HepG2 (cell line): ENCODE measurements around the gene NOC2L. TPM values are rescaled to one million over a fixed set of nuclear protein-coding genes. Genes with fewer than 3 reads are reported as not detected.

Source experiments
- CBX5 ChIP-seq: sonication (generic); formaldehyde crosslinking; IDR thresholded peaks from 2 replicates; pipeline ENCODE4 v1.4.0; 2020; ENCODE audit warnings: missing genetic modification reagents, borderline replicate concordance
- CHD2 ChIP-seq: IDR thresholded peaks from 2 replicates; pipeline ENCODE4 v1.6.1; 2011; ENCODE audit warnings: low read depth, low read length, improper control_type of control experiment
- ELF1 ChIP-seq: sonication (generic); formaldehyde crosslinking; IDR thresholded peaks from 2 replicates; pipeline ENCODE4 v1.4.0; 2020; ENCODE audit warnings: missing genetic modification reagents
- HNF4G ChIP-seq, 2 experiments: sonication (generic) in 1 of 2; formaldehyde crosslinking in 1 of 2; IDR thresholded peaks; 2 replicates each; pipeline versions ENCODE4 v1.4.0 to v1.6.1; 2011 to 2020; ENCODE audit warnings: borderline replicate concordance in 2 of 2, low read depth in 2 of 2, mild to moderate bottlenecking in 2 of 2, low read length in 1 of 2, missing genetic modification reagents in 1 of 2, moderate library complexity in 1 of 2
- JUN ChIP-seq: sonication (generic); formaldehyde crosslinking; IDR thresholded peaks from 2 replicates; pipeline ENCODE4 v1.4.0; 2020; ENCODE audit warnings: mild to moderate bottlenecking, missing genetic modification reagents
- KDM6A ChIP-seq: IDR thresholded peaks from 2 replicates; pipeline ENCODE4 v1.6.1; 2016; ENCODE audit warnings: low read depth
- KLF12 ChIP-seq: sonication (generic); formaldehyde crosslinking; IDR thresholded peaks from 2 replicates; pipeline ENCODE4 v1.4.0; 2020; ENCODE audit warnings: missing genetic modification reagents, borderline replicate concordance
- MAFK ChIP-seq, 2 experiments: IDR thresholded peaks in 1 of 2; conservative IDR thresholded peaks in 1 of 2; 2 replicates each; pipeline ENCODE4 v1.6.1; 2011; ENCODE audit warnings: improper control_type of control experiment in 2 of 2, low read length in 2 of 2
- NCOR1 ChIP-seq: fragments of 200-600 bp; sonication (generic); IDR thresholded peaks from 2 replicates; pipeline ENCODE4 v1.7.0; 2017; ENCODE audit warnings: antibody characterized with exemption, low read length, borderline replicate concordance
- RBAK ChIP-seq: sonication (generic); formaldehyde crosslinking; IDR thresholded peaks from 2 replicates; pipeline ENCODE4 v1.5.1; 2020; ENCODE audit warnings: mild to moderate bottlenecking, missing genetic modification reagents
- SYNCRIP ChIP-seq: fragments of 200-400 bp; formaldehyde crosslinking; IDR thresholded peaks from 2 replicates; pipeline ENCODE4 v1.6.1; 2018; ENCODE audit warnings: mild to moderate bottlenecking, low read depth, low read length; ENCODE audit not compliant: insufficient read depth
- ZBTB20 ChIP-seq: sonication (generic); formaldehyde crosslinking; IDR thresholded peaks from 2 replicates; pipeline ENCODE4 v1.8.1; 2023; ENCODE audit warnings: missing genetic modification reagents, low read depth, mild to moderate bottlenecking, borderline replicate concordance
- ZC3H13 ChIP-seq: sonication (generic); formaldehyde crosslinking; IDR thresholded peaks from 2 replicates; pipeline ENCODE4 v1.8.1; 2023; ENCODE audit warnings: mild to moderate bottlenecking, missing genetic modification reagents, moderate library complexity
- ZNF274 ChIP-seq: sonication (generic); formaldehyde crosslinking; IDR thresholded peaks from 2 replicates; pipeline ENCODE4 v1.5.1; 2020; ENCODE audit warnings: mild to moderate bottlenecking, missing genetic modification reagents
- ZNF34 ChIP-seq: sonication (generic); formaldehyde crosslinking; IDR thresholded peaks from 2 replicates; pipeline ENCODE4 v1.4.0; 2020; ENCODE audit warnings: mild to moderate bottlenecking, missing genetic modification reagents, borderline replicate concordance
- ZNF589 ChIP-seq: sonication (generic); formaldehyde crosslinking; conservative IDR thresholded peaks from 2 replicates; pipeline ENCODE4 v1.8.0; 2022; ENCODE audit warnings: mild to moderate bottlenecking, moderate library complexity, missing genetic modification reagents
- ZNF616 ChIP-seq: sonication (generic); formaldehyde crosslinking; IDR thresholded peaks from 2 replicates; pipeline ENCODE4 v1.5.0; 2020; ENCODE audit warnings: low read depth, mild to moderate bottlenecking, missing genetic modification reagents
- polyA plus RNA-seq, 8 experiments: library from polyadenylated mRNA; depleted of rRNA in 3 of 8; stranded (reverse) in 7 of 8; unstranded in 1 of 8; fragments of >200 nt; fragmentation: Illumina TruSeq in 4 of 8; extraction: Trizol in 4 of 8; gene quantifications; 2 replicates each; pipeline versions ENCODE4 v1.2.1 to v1.2.3, GENCODE V29; 2011 to 2016; ENCODE audit warnings: low read depth in 4 of 8, missing spikeins in 1 of 8, mixed read lengths in 1 of 8; ENCODE audit not compliant: insufficient read depth in 1 of 8
- total RNA-seq, 5 experiments: library from RNA; depleted of rRNA; stranded (reverse); fragments of >200 nt; fragmentation: Illumina TruSeq; extraction: Trizol; gene quantifications; 2 replicates each; pipeline ENCODE4 v1.2.3, GENCODE V29; 2016; ENCODE audit warnings: low read depth in 1 of 5
- TF ChIP-seq, protein P1 (sequence below): IDR thresholded peaks from 2 replicates; pipeline ENCODE4 v1.6.1; 2016; ENCODE audit warnings: low read depth
- TF ChIP-seq, protein P2 (sequence below): sonication (generic); formaldehyde crosslinking; IDR thresholded peaks from 2 replicates; pipeline ENCODE4 v1.4.0; 2020; ENCODE audit warnings: missing genetic modification reagents
- TF ChIP-seq, protein P3 (sequence below): sonication (generic); formaldehyde crosslinking; conservative IDR thresholded peaks from 2 replicates; pipeline ENCODE4 v1.8.0; 2022; ENCODE audit warnings: missing genetic modification reagents

NOC2L gene
- total and polyA plus RNA-seq, 2 of the 13 experiments (the other 11 are each of a cell fraction or from before 2014, with no cell fraction given), result 32.0 to 103 TPM

DNA sequence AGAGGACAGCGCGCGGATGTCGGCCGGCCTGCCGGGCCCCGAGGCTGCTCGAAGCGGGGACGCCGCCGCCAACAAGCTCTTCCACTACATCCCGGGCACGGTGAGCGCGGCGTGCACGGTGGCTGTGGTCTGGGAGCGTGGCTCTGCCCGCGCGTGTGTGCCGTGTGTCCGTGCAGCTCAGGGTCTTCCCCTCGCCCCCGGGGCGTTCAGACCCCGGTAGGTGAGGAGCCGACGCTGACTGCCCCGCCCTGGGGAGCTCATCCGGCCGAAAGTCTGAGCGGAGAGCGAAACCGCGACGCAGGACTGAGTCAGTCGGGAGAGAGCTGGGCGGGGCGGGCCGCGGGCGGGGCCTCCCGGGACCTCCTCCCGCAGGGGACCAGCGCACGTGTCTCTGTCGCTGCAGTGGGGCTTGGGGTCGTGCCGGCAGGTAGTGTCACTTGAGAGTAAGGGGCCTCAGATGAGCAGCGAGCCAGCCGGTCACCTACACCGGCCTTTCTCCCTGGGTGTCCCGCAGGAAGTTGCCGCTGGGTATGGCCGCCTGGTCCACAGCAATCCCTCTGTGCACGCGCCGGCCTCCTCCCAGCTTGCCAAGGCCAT is 7.7 kb upstream of the NOC2L start (continued):
- TF ChIP-seq ZNF274 (CRISPR knock-in tag) (0 out of 2 replicates have a peak, but pooled peaks have one; percentile 57), CBX5 (CRISPR knock-in tag) (no peak), JUN (CRISPR knock-in tag) (no peak), KDM6A (CRISPR knock-in tag) (no peak), MAFK (conservative IDR thresholded peaks at IDR 0.05 in 1 of 2, IDR thresholded peaks at IDR 0.05 in 1 of 2; ENCODE audit: low read length in 2 of 2) (no peak), NCOR1 (no peak), HNF4G (IDR thresholded peaks at IDR 0.05; ENCODE audit: borderline replicate concordance, low read depth, low read length) (no peak), HNF4G (CRISPR knock-in tag; IDR thresholded peaks at IDR 0.05; ENCODE audit: borderline replicate concordance, low read depth) (0 out of 2 replicates have a peak, but pooled peaks have one; percentile 30), SYNCRIP (no peak), ZBTB20 (CRISPR knock-in tag) (peak; percentile 43; the same call in 1 of the 2 replicates), ZNF616 (CRISPR knock-in tag) (no peak), ELF1 (CRISPR knock-in tag) (no peak), ZNF34 (CRISPR knock-in tag) (0 out of 2 replicates have a peak, but pooled peaks have one; percentile 37), KLF12 (CRISPR knock-in tag) (0 out of 2 replicates have a peak, but pooled peaks have one; percentile 39), ZNF589 (CRISPR knock-in tag) (0 out of 2 replicates have a peak, but pooled peaks have one; percentile 36), RBAK (CRISPR knock-in tag) (no peak), ZC3H13 (0 out of 2 replicates have a peak, but pooled peaks have one; percentile 63), CHD2 (no peak)
- TF ChIP-seq, protein P1, sequence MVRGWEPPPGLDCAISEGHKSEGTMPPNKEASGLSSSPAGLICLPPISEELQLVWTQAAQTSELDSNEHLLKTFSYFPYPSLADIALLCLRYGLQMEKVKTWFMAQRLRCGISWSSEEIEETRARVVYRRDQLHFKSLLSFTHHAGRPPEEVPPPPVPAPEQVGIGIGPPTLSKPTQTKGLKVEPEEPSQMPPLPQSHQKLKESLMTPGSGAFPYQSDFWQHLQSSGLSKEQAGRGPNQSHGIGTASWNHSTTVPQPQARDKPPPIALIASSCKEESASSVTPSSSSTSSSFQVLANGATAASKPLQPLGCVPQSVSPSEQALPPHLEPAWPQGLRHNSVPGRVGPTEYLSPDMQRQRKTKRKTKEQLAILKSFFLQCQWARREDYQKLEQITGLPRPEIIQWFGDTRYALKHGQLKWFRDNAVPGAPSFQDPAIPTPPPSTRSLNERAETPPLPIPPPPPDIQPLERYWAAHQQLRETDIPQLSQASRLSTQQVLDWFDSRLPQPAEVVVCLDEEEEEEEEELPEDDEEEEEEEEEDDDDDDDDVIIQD (CRISPR knock-in tag), result no peak
- TF ChIP-seq, protein P2, sequence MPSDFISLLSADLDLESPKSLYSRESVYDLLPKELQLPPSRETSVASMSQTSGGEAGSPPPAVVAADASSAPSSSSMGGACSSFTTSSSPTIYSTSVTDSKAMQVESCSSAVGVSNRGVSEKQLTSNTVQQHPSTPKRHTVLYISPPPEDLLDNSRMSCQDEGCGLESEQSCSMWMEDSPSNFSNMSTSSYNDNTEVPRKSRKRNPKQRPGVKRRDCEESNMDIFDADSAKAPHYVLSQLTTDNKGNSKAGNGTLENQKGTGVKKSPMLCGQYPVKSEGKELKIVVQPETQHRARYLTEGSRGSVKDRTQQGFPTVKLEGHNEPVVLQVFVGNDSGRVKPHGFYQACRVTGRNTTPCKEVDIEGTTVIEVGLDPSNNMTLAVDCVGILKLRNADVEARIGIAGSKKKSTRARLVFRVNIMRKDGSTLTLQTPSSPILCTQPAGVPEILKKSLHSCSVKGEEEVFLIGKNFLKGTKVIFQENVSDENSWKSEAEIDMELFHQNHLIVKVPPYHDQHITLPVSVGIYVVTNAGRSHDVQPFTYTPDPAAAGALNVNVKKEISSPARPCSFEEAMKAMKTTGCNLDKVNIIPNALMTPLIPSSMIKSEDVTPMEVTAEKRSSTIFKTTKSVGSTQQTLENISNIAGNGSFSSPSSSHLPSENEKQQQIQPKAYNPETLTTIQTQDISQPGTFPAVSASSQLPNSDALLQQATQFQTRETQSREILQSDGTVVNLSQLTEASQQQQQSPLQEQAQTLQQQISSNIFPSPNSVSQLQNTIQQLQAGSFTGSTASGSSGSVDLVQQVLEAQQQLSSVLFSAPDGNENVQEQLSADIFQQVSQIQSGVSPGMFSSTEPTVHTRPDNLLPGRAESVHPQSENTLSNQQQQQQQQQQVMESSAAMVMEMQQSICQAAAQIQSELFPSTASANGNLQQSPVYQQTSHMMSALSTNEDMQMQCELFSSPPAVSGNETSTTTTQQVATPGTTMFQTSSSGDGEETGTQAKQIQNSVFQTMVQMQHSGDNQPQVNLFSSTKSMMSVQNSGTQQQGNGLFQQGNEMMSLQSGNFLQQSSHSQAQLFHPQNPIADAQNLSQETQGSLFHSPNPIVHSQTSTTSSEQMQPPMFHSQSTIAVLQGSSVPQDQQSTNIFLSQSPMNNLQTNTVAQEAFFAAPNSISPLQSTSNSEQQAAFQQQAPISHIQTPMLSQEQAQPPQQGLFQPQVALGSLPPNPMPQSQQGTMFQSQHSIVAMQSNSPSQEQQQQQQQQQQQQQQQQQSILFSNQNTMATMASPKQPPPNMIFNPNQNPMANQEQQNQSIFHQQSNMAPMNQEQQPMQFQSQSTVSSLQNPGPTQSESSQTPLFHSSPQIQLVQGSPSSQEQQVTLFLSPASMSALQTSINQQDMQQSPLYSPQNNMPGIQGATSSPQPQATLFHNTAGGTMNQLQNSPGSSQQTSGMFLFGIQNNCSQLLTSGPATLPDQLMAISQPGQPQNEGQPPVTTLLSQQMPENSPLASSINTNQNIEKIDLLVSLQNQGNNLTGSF (CRISPR knock-in tag), result peak; percentile 45; the same call in 1 of the 2 replicates
- TF ChIP-seq, protein P3, sequence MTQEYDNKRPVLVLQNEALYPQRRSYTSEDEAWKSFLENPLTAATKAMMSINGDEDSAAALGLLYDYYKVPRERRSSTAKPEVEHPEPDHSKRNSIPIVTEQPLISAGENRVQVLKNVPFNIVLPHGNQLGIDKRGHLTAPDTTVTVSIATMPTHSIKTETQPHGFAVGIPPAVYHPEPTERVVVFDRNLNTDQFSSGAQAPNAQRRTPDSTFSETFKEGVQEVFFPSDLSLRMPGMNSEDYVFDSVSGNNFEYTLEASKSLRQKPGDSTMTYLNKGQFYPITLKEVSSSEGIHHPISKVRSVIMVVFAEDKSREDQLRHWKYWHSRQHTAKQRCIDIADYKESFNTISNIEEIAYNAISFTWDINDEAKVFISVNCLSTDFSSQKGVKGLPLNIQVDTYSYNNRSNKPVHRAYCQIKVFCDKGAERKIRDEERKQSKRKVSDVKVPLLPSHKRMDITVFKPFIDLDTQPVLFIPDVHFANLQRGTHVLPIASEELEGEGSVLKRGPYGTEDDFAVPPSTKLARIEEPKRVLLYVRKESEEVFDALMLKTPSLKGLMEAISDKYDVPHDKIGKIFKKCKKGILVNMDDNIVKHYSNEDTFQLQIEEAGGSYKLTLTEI (CRISPR knock-in tag), result no peak
